Small intestine (tissue), 7 donors: ENCODE results near the gene HES4. TPM values are rescaled to one million over a fixed set of nuclear protein-coding genes. Genes with fewer than 3 reads are reported as not detected.

Experiments used
- DNase-seq, 2 donors: peaks; one replicate each; pipeline versions ENCODE4 v3.0.0 to v3.0.0-alpha.2; 2013
- FAIRE-seq: peaks from 2 replicates; lab custom pipeline; 2012; peaks lifted over from hg19 to GRCh38; lab: Jason Lieb, UNC
- H3K27ac ChIP-seq, 3 donors: one replicate each; pipeline ENCODE4 v1.5.1; 2013; ENCODE audit warnings: low read length in 2 of 3, mild to moderate bottlenecking in 2 of 3, control low read depth in 1 of 3, inconsistent platforms in 1 of 3, low read depth in 1 of 3, moderate library complexity in 1 of 3
- H3K27me3 ChIP-seq, 3 donors: one replicate each; pipeline ENCODE4 v1.6.1; 2013; ENCODE audit warnings: low read length in 3 of 3, inconsistent platforms in 1 of 3; ENCODE audit not compliant: control insufficient read depth in 3 of 3, insufficient read depth in 3 of 3
- H3K36me3 ChIP-seq, 3 donors: one replicate each; pipeline ENCODE4 v1.6.1; 2013; ENCODE audit warnings: low read length in 3 of 3, inconsistent platforms in 1 of 3, low read depth in 1 of 3, mild to moderate bottlenecking in 1 of 3, moderate library complexity in 1 of 3; ENCODE audit not compliant: control insufficient read depth in 3 of 3, insufficient read depth in 2 of 3
- H3K4me1 ChIP-seq, 3 donors: one replicate each; pipeline ENCODE4 v1.6.1; 2013; ENCODE audit warnings: low read length in 2 of 3, inconsistent platforms in 1 of 3, low read depth in 1 of 3, mild to moderate bottlenecking in 1 of 3, moderate library complexity in 1 of 3; ENCODE audit not compliant: control insufficient read depth in 3 of 3, insufficient read depth in 2 of 3
- H3K4me3 ChIP-seq, 3 donors: one replicate each; pipeline ENCODE4 v1.5.1; 2013; ENCODE audit warnings: low read length in 3 of 3, control low read depth in 1 of 3, inconsistent platforms in 1 of 3, low read depth in 1 of 3, mild to moderate bottlenecking in 1 of 3, moderate library complexity in 1 of 3
- H3K9me3 ChIP-seq, 2 donors: one replicate each; pipeline ENCODE4 v1.6.1; 2013; ENCODE audit warnings: low read depth in 1 of 2, low read length in 1 of 2; ENCODE audit not compliant: control insufficient read depth in 2 of 2, insufficient read depth in 1 of 2
- WGBS, 3 donors: extraction: QIAGEN DNeasy Blood & Tissue Kit; methylation state at CpG; one replicate each; pipeline ENCODE4 v1.1.7; 2013; 5-methylcytosine and 5-hydroxymethylcytosine counted together
- polyA plus RNA-seq, 4 donors: library from polyadenylated mRNA; stranded (reverse) in 3 of 4; unstranded in 1 of 4; fragments of 200-250 nt in 3 of 4; fragments of 120-200 nt in 1 of 4; gene quantifications; one replicate each; pipeline versions ENCODE4 v1.2.1 to v1.2.3, GENCODE V29; 2013
- donor health status: healthy with polysubstance abuse.
- donor health status: control.
- donor health status: control.
- donor health status: Bipolar disorder and iron deficiency.
- donor health status: healthy.

Gene HES4
- polyA plus RNA-seq, 4 donors = 0.89 to 8.2 (median 5.3) TPM

DNA sequence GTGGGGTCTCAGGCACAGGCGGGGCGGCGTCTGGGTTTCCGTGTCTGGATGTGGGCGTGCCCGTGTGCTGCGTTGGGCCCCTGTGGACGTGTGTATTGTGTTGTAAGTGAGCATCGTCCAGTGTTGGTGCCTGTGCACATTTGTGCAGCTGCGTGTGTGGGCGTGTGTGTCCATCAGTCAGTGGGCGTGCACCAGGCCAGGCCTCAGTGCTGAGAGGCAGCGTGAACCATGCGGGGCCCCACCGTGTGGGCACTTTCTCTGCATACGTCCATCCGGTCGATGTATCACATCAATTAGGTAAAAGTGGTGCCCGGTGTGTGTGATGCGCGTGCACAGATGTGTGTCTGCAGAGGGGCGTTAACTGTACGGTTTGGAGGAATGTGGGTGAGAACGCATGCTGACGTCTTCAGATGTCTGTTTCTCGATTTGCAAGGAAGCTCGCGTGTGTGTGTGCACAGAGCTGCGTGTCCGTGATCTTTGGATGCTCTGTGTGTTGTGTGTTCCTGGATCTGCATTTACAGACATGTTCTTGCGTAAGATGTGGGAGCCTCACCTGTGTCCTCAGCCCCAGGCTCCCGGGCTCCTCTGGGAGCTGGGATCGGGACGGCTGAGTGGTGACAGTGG lies 44.7 kb upstream of the HES4 start:
- H3K27ac ChIP-seq = no peak overlapping the region
- no peak for FAIRE-seq
- no peaks in the 10 kb centered on the region for H3K9me3 ChIP-seq
- H3K27me3 ChIP-seq = peaks cover 0 to 6% (median 0%) of the 10 kb centered on the region in 3 donors
- H3K36me3 ChIP-seq = peaks cover 0 to 78% (median 8%) of the 10 kb centered on the region in 3 donors
- no peak for DNase-seq
- no peak overlapping the region for H3K4me3 ChIP-seq
- 88 to 92% (median 92%) methylated on average over 32 to 34 of the region's 34 CpGs for WGBS, 3 donors
- H3K4me1 ChIP-seq = peaks cover 0 to 9% (median 6%) of the 10 kb centered on the region in 3 donors

GRCh38 chr1:1043921-1044320 lies 44.0 kb upstream of the HES4 start:
- Histone ChIP-seq H3K27ac (no peak overlapping the region), H3K36me3 (peaks cover 0 to 77% (median 6%) of the 10 kb centered on the region in 3 donors), H3K4me1 (peaks cover 3 to 16% (median 6%) of the 10 kb centered on the region in 3 donors), H3K9me3 (no peaks in the 10 kb centered on the region), H3K27me3 (peaks cover 0 to 11% (median 0%) of the 10 kb centered on the region in 3 donors), H3K4me3 (no peak overlapping the region)
- DNase-seq = no peak
- 95 to 96% (median 96%) methylated on average over 33 of the region's 33 CpGs for WGBS, 3 donors
- no peak for FAIRE-seq

DNA sequence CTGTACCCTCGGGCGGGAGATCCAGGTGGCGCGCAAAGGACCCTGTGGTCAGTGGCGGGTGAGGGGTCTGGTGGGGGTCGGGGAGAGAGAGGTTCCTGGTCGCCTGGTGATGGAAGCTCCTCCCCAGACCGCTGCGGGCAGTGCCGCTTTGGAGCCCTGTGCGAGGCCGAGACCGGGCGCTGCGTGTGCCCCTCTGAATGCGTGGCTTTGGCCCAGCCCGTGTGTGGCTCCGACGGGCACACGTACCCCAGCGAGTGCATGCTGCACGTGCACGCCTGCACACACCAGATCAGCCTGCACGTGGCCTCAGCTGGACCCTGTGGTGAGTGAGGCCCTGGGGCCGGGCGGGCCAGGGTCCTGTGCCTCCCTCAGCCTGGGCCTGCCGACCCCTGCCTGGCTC lies 43.5 kb upstream of the HES4 start:
- DNase-seq = no peak
- Histone ChIP-seq H3K27ac (no peak overlapping the region), H3K27me3 (peaks cover 0 to 15% (median 1%) of the 10 kb centered on the region in 3 donors), H3K4me3 (no peak overlapping the region), H3K4me1 (peaks cover 3 to 16% (median 6%) of the 10 kb centered on the region in 3 donors), H3K36me3 (peaks cover 0 to 78% (median 6%) of the 10 kb centered on the region in 3 donors), H3K9me3 (no peaks in the 10 kb centered on the region)
- FAIRE-seq = no peak
- 94 to 95% (median 94%) methylated on average over 23 to 27 of the region's 27 CpGs for WGBS, 3 donors

DNA sequence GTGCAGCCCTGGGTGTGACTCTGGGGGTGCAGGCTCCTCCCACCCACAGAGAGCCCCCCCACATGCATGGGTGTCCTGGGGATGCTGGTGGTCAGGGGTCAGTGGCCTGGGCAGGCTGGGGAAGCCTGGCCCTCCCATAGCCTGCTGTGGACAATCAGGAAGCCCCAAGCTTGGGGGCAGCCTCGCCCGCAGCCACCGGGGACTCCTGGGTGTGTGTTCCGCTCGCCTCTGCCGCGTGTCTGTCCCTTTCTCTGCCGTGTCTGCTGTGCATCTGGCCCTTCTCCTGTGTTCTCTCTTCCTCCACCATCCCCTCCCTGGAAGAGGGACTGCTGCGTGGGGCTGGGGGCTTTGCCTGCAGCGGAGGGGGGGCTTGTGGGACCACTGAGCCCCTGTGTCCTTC lies 42.9 kb upstream of the HES4 start:
- DNase-seq (no peak), FAIRE-seq (no peak)
- no peak overlapping the region for H3K4me3 ChIP-seq
- WGBS, 3 donors = 76 to 100% (median 88%) methylated on average over 3 to 10 of the region's 10 CpGs
- peaks cover 0 to 82% (median 6%) of the 10 kb centered on the region in 3 donors for H3K36me3 ChIP-seq
- H3K27me3 ChIP-seq = peaks cover 0 to 20% (median 4%) of the 10 kb centered on the region in 3 donors
- peaks cover 3 to 16% (median 6%) of the 10 kb centered on the region in 3 donors for H3K4me1 ChIP-seq
- H3K9me3 ChIP-seq = no peaks in the 10 kb centered on the region
- H3K27ac ChIP-seq = no peak overlapping the region

GRCh38 chr1:1041873-1042272 lies 42.0 kb upstream of the HES4 start:
- peaks cover 0 to 20% (median 4%) of the 10 kb centered on the region in 3 donors for H3K27me3 ChIP-seq
- H3K27ac ChIP-seq = no peak overlapping the region
- DNase-seq (no peak), FAIRE-seq (no peak)
- WGBS, 3 donors = 89 to 93% (median 92%) methylated on average over 23 to 25 of the region's 25 CpGs
- no peak overlapping the region for H3K4me3 ChIP-seq
- H3K4me1 ChIP-seq = peaks cover 3 to 16% (median 6%) of the 10 kb centered on the region in 3 donors
- no peaks in the 10 kb centered on the region for H3K9me3 ChIP-seq
- H3K36me3 ChIP-seq = peaks cover 0 to 82% (median 6%) of the 10 kb centered on the region in 3 donors

- FAIRE-seq (no peak), DNase-seq (no peak)
- H3K4me1 ChIP-seq = peaks cover 3 to 16% (median 6%) of the 10 kb centered on the region in 3 donors
- WGBS, 3 donors = 61 to 92% (median 85%) methylated on average over 45 to 58 of the region's 60 CpGs
- no peak overlapping the region for H3K4me3 ChIP-seq
- H3K27me3 ChIP-seq = peaks cover 0 to 20% (median 4%) of the 10 kb centered on the region in 3 donors
- no peak overlapping the region for H3K27ac ChIP-seq
- no peaks in the 10 kb centered on the region for H3K9me3 ChIP-seq
- H3K36me3 ChIP-seq = peaks cover 0 to 82% (median 2%) of the 10 kb centered on the region in 3 donors
Observed at GRCh38 chr1:1041092-1041523, 41.2 kb upstream of the HES4 start.

DNA sequence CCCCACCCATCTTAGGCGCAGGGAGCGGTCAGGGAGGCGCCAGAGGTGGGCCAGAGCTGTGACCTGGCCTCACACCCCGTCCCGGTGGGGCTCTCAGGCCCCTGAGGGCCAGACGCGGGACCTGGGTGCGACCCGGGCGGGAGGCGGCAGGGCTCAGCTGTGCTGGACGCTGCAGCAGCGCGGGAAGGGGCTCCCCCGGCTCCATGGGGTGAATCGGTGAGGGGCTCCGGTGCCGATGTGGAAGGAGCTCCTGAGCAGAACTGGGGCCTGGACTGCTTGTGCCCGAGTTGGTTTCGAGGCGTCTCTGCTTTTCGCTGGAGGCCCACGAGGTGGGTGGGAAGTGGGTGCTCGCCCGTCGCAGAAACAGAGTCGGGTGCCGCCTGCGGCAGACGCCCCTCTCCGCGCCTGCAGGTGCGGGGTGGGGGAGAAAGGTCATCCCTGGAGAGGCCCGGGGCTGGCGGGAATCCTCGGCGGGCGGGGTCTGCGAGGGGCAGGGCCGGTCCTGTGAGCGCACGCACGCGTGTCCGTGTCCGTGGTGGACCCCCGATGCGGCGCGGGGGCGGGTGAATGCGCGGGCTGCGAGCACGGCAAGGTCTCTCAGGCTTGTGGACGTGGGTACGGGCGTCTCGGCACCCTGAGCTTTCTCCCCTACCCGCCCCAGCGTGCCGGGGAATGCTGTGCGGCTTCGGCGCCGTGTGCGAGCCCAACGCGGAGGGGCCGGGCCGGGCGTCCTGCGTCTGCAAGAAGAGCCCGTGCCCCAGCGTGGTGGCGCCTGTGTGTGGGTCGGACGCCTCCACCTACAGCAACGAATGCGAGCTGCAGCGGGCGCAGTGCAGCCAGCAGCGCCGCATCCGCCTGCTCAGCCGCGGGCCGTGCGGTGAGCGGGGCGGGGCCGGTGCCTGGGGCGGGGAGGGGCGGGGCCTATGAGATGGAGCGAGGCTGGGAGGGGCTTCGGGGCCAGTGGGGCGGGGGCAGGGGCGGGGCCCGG lies 40.4 kb upstream of the HES4 start:
- DNase-seq (peak; percentile 74 to 82), FAIRE-seq (no peak)
- peak overlapping the region in 2 of 3 donors; percentile 17 to 40 for H3K4me3 ChIP-seq
- peaks cover 3 to 16% (median 6%) of the 10 kb centered on the region in 3 donors for H3K4me1 ChIP-seq
- WGBS, 3 donors = 1 to 3% (median 3%) methylated on average over 82 to 99 of the region's 99 CpGs
- no peak overlapping the region for H3K27ac ChIP-seq
- peaks cover 0 to 20% (median 4%) of the 10 kb centered on the region in 3 donors for H3K27me3 ChIP-seq
- H3K9me3 ChIP-seq = no peaks in the 10 kb centered on the region
- peaks cover 0 to 82% (median 2%) of the 10 kb centered on the region in 3 donors for H3K36me3 ChIP-seq
